ENCODE results near the gene CEBPZ. TPM values are rescaled to one million over a fixed set of nuclear protein-coding genes. Genes with fewer than 3 reads are reported as not detected.

CEBPZ gene
- total and polyA plus RNA-seq, 2 donors (not counting 3 experiments of a cell fraction or from before 2014, with no cell fraction given) = 3.6 to 46.9 TPM

GRCh38 chr2:37180640-37181039, 50.8 kb downstream of the CEBPZ start:
- no peaks in the 10 kb centered on the region for H3K9me1 ChIP-seq (replicated peaks; ENCODE audit: control insufficient read depth, extremely low read depth, insufficient read depth, low read length)
- ChIA-PET CTCF (interaction anchor here (1.0 to 1.7 kb wide), 3 partner anchors 9 to 697 kb away, joined by 3 to 5 read pairs (median 4); no protein-coding TSS in a partner anchor), POLR2A (no interaction called here)
- no peak overlapping the region for H3K27ac ChIP-seq (ENCODE audit: insufficient read depth, low read depth, low read length)
- no peak for FAIRE-seq
- no peak overlapping the region for H2AFZ ChIP-seq (ENCODE audit: low read depth, low read length)
- H3K36me3 ChIP-seq (ENCODE audit: control insufficient read depth in 2 of 2, extremely low read depth in 1 of 2, insufficient read depth in 2 of 2, low read length in 2 of 2) = no peaks in the 10 kb centered on the region
- H3K9ac ChIP-seq (replicated peaks; ENCODE audit: extremely low read depth, insufficient read depth, low read length) = no peak overlapping the region
- intact Hi-C loops (cut with micrococcal nuclease) (no loop called here), dilution Hi-C loops (cut with MboI; ENCODE audit: extremely low pct_ligation_motif_present, low sequenced_read_pairs) (no loop called here)
- H4K20me1 ChIP-seq (replicated peaks; ENCODE audit: control insufficient read depth, extremely low read depth, insufficient read depth, low read length) = no peaks in the 10 kb centered on the region
- H3K4me3 ChIP-seq (replicated peaks in 1 of 3; ENCODE audit: insufficient read depth in 1 of 3, low read depth in 1 of 3, low read length in 3 of 3) = no peak overlapping the region
- peaks cover 10% of the 10 kb centered on the region for H3K4me1 ChIP-seq (ENCODE audit: control insufficient read depth, extremely low read depth, insufficient read depth, low read length)
- no peak overlapping the region for H3K4me2 ChIP-seq (ENCODE audit: insufficient read depth, low read length)
- H3K9me3 ChIP-seq (replicated peaks; ENCODE audit: control insufficient read depth, insufficient read depth, low read length) = no peaks in the 10 kb centered on the region
- no peaks in the 10 kb centered on the region for H3K27me3 ChIP-seq (ENCODE audit: control insufficient read depth in 2 of 2, insufficient read depth in 2 of 2, low read length in 2 of 2)
- TF ChIP-seq GATA2 (IDR thresholded peaks at IDR 0.05; ENCODE audit: insufficient read depth, insufficient read length, low read depth, low read length) (no peak), MYC (IDR thresholded peaks at IDR 0.05; ENCODE audit: low read depth, low read length) (no peak), MAX (IDR thresholded peaks at IDR 0.05; ENCODE audit: insufficient read depth, insufficient read length) (no peak), FOS (IDR thresholded peaks at IDR 0.05; ENCODE audit: borderline replicate concordance, insufficient read depth, low read length) (no peak), JUN (IDR thresholded peaks at IDR 0.05; ENCODE audit: borderline replicate concordance, insufficient read depth, insufficient read length, low read depth) (no peak), POLR2AphosphoS5 (IDR thresholded peaks at IDR 0.05; ENCODE audit: insufficient read depth, low read depth, low read length) (no peak), EZH2 (IDR thresholded peaks at IDR 0.05; ENCODE audit: borderline replicate concordance, low read depth, low read length, severe bottlenecking) (no peak), CTCF (IDR thresholded peaks at IDR 0.05; ENCODE audit: extremely low read depth in 1 of 2, insufficient read depth in 1 of 2, low read depth in 1 of 2, low read length in 2 of 2) (no peak)
- no peaks in the 10 kb centered on the region for H3K79me2 ChIP-seq (ENCODE audit: control insufficient read depth, insufficient read depth, low read length)
- no TSS peak for BruUV-seq (replicated peaks)
- DNase-seq (ENCODE audit: low read depth, low spot score) = no peak
